Lower lobe of right lung (tissue), 2 donors: ENCODE data around the gene ATXN1. TPM values are rescaled to one million over a fixed set of nuclear protein-coding genes. Genes with fewer than 3 reads are reported as not detected.

Source experiments
- ATAC-seq, 2 donors: fragments of 200-7000 bp; cut with Tn5 transposase; one replicate each; pipeline ENCODE4 v1.9.1; 2020 to 2022; ENCODE audit warnings: mild to moderate bottlenecking in 2 of 2, moderate library complexity in 2 of 2
- DNase-seq: peaks from one replicate; pipeline ENCODE4 v3.0.0-alpha.2; 2020
- H3K27ac ChIP-seq: fragments of 200-600 bp; one replicate; pipeline ENCODE4 v1.8.0; 2022
- H3K27me3 ChIP-seq: fragments of 200-600 bp; one replicate; pipeline ENCODE4 v1.8.0; 2022; ENCODE audit warnings: low read depth
- H3K36me3 ChIP-seq: fragments of 200-600 bp; one replicate; pipeline ENCODE4 v1.8.0; 2022; ENCODE audit warnings: mild to moderate bottlenecking
- H3K4me1 ChIP-seq: fragments of 200-600 bp; one replicate; pipeline ENCODE4 v1.8.0; 2022
- H3K4me3 ChIP-seq: fragments of 200-600 bp; one replicate; pipeline ENCODE4 v1.8.0; 2022; ENCODE audit warnings: mild to moderate bottlenecking
- H3K9me3 ChIP-seq: fragments of 200-600 bp; one replicate; pipeline ENCODE4 v1.8.0; 2022
- intact Hi-C: fragments of 100-400 bp; cut with DNase I; formaldehyde crosslinking; loops from one replicate; pipeline ENCODE4 v1.11.0; 2022
- total RNA-seq: library from RNA; stranded (reverse); fragmentation: NEBNext Ultra II Directional; extraction: Animal tissue kit (Norgen Biotek cat#: 25700); gene quantifications from one replicate; pipeline ENCODE4 v1.2.1, GENCODE V29; 2021
- TF ChIP-seq, protein P1 (sequence below): fragments of 200-600 bp; IDR thresholded peaks from one replicate; pipeline ENCODE4 v1.8.0; 2022; ENCODE audit warnings: antibody characterized with exemption, mild to moderate bottlenecking
- donor health status: DM: no; HTN: yes; CAD: no; lungs with severe emphysema.

Gene ATXN1
- total RNA-seq, 1 donor from 2014 or later: 75.9 TPM

DNA sequence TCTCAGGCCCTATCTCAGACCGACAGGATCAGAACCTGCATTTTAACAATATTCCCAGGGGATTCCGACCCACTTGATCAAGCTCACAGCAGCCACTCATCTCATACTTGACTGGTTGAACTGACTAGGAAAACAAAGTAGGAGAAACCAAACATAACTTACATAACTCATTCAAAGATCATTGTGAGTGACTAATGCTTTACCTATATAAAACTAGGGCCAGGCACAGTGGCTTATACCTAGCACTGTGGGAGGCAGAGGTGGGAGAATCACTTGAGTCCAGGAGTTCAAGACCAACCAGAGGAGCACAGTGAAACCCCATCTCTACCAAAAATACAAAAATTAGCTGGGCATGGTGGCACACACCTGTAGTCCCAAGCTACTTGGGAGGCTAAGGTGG, 251.0 kb downstream of the ATXN1 start:
- no peaks in the 10 kb centered on the region for H3K9me3 ChIP-seq
- H3K36me3 ChIP-seq: peaks cover 1% of the 10 kb centered on the region
- intact Hi-C loops: no loop called here
- H3K4me3 ChIP-seq: no peak overlapping the region
- ATAC-seq: peak in 1 of 2 donors; percentile 59
- peaks cover 44% of the 10 kb centered on the region for H3K4me1 ChIP-seq
- DNase-seq: no peak
- H3K27me3 ChIP-seq: no peaks in the 10 kb centered on the region
- H3K27ac ChIP-seq: no peak overlapping the region
- TF ChIP-seq, protein P1, sequence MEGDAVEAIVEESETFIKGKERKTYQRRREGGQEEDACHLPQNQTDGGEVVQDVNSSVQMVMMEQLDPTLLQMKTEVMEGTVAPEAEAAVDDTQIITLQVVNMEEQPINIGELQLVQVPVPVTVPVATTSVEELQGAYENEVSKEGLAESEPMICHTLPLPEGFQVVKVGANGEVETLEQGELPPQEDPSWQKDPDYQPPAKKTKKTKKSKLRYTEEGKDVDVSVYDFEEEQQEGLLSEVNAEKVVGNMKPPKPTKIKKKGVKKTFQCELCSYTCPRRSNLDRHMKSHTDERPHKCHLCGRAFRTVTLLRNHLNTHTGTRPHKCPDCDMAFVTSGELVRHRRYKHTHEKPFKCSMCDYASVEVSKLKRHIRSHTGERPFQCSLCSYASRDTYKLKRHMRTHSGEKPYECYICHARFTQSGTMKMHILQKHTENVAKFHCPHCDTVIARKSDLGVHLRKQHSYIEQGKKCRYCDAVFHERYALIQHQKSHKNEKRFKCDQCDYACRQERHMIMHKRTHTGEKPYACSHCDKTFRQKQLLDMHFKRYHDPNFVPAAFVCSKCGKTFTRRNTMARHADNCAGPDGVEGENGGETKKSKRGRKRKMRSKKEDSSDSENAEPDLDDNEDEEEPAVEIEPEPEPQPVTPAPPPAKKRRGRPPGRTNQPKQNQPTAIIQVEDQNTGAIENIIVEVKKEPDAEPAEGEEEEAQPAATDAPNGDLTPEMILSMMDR: no peak

DNA sequence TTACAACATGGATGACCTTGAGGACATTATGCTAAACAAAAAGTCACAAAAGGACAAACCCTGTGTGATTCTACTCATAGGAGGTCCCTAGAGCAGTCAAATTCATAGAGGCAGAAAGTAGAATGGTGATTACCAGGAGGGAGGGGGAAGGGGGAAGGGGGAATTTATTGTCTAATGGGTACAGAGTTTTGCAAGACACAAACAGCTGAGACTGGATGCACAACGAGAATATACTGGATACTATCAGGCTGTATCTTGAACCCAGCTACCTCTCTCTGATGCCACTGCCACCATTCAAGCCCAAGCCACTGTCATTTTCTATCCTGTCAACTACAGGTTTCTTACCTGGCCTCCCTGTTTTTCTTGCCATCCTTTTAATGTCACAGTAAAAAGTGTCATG, 252.3 kb downstream of the ATXN1 start:
- intact Hi-C loops: no loop called here
- Histone ChIP-seq H3K36me3 (no peaks in the 10 kb centered on the region), H3K4me3 (no peak overlapping the region), H3K9me3 (no peaks in the 10 kb centered on the region), H3K27me3 (no peaks in the 10 kb centered on the region), H3K4me1 (peaks cover 51% of the 10 kb centered on the region), H3K27ac (no peak overlapping the region)
- DNase-seq (no peak), ATAC-seq (no peak)
- TF ChIP-seq, protein P1: no peak

DNA sequence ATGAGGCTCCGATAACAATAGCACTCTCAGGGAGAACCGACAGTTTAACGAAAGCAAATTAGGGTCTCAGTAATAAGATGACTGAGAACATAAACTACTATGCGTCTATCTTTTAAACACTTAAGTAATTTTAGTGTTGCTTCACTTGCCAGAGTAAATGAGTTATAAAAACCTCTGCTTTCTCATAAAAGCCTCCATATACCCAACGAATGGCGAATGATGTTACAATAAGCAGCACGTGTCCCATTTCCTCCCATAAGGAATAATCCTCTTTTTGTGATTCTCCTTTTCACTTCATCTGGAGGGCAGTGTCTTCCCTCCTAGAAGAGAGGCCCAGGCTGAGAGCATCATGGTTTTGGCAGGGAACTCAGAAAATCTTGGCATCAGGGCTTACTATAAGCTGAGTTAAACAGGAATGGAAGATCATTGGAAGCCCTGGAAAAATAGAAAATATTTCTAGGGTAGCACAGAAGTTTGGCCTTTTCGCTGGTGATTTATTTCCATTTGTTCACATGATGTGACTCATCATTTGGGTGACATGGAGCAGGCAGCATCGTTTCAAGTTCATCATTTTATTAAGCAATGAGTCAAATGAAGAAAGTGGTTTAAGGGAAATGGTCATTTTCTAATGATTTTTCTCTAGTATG, 255.4 kb downstream of the ATXN1 start:
- TF ChIP-seq, protein P1: no peak
- Histone ChIP-seq H3K9me3 (no peaks in the 10 kb centered on the region), H3K27ac (no peak overlapping the region), H3K36me3 (no peaks in the 10 kb centered on the region), H3K4me1 (peaks cover 20% of the 10 kb centered on the region), H3K4me3 (no peak overlapping the region), H3K27me3 (no peaks in the 10 kb centered on the region)
- ATAC-seq: peak in 1 of 2 donors; percentile 31
- no peak for DNase-seq
- intact Hi-C loops: no loop called here

GRCh38 chr6:16504609-16505008, 256.7 kb downstream of the ATXN1 start:
- Histone ChIP-seq H3K27ac (no peak overlapping the region), H3K36me3 (no peaks in the 10 kb centered on the region), H3K4me1 (peaks cover 17% of the 10 kb centered on the region), H3K9me3 (no peaks in the 10 kb centered on the region), H3K27me3 (no peaks in the 10 kb centered on the region), H3K4me3 (no peak overlapping the region)
- intact Hi-C loops: no loop called here
- ATAC-seq (no peak), DNase-seq (no peak)
- TF ChIP-seq, protein P1: no peak

- Histone ChIP-seq H3K27me3 (no peaks in the 10 kb centered on the region), H3K4me3 (no peak overlapping the region), H3K4me1 (peaks cover 17% of the 10 kb centered on the region), H3K36me3 (no peaks in the 10 kb centered on the region), H3K27ac (no peak overlapping the region), H3K9me3 (no peaks in the 10 kb centered on the region)
- DNase-seq (no peak), ATAC-seq (peak in 1 of 2 donors; percentile 16)
- intact Hi-C loops: no loop called here
- TF ChIP-seq, protein P1: no peak
Observed at GRCh38 chr6:16503970-16504415, 257.3 kb downstream of the ATXN1 start.
